ENCODE data around the gene MFRP.

- TF ChIP-seq POLR2AphosphoS5 (IDR thresholded peaks at IDR 0.05; ENCODE audit: borderline replicate concordance, low read depth, low read length) (no peak), EZH2 (IDR thresholded peaks at IDR 0.05) (no peak)
Observed at GRCh38 chr11:119324189-119324588, 22.3 kb downstream of the MFRP start.

All from SK-N-MC (cell line).